HG02852 (cell line): Measurements from ENCODE around the gene ZNF827.
A peak's percentile ranks its signal among the peaks of the same experiment; 100 is the strongest.

Experiments
- ATAC-seq: cut with Tn5 transposase; IDR thresholded peaks from one replicate; pipeline ENCODE4 v1.9.1; 2021; ENCODE audit warnings: mild to moderate bottlenecking, moderate library complexity; ENCODE audit not compliant: unreplicated experiment

Gene ZNF827

DNA sequence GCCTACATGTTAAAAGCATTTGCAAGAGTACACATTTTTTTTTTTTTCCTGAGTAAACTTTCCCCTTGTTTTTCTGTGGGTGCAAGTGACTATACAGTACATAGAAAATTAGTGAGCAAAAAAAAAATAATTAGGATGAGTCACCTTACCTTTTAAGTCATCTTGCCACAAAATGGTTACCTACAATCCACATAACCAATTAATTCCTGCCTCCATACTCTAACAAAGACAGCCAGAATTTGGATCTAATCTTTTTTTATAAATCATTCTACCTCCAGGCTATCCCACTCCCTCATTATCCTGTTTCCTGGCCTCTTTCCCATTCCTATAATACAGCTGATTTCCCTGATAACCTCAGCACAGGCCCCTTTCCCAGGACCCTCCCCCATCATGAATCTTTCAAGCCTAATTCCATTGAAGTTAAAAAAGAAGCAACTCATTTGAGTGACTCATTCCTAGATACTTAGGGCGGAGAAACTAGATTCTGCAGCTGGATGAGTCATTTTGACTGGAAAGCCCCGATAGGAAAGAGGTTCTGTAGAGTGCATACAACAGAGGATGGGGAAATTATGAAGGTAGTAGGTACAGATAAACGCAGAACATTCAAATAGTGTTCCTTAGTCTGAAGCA lies 130.5 kb downstream of the ZNF827 start:
- ATAC-seq: peak; percentile 70

DNA sequence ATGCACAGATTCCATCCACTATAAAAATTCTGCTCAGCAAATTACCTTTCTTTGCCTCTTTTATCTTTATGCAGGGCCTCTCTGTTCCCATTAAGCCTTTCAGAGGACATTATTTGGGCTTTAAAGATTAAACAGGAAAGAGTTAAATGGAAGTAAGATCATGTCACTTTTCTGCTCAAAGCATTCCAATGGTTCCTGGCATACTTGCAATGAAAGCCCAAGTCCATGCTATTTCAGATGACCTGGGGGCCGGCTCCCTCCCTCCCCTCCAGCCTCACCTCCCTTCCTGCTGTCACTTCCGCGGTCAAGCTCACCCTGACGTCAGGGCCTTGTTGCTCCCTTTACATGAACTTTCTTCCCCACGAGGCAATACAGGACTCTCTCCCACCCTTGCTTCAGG lies 133.1 kb downstream of the ZNF827 start:
- ATAC-seq: no peak

DNA sequence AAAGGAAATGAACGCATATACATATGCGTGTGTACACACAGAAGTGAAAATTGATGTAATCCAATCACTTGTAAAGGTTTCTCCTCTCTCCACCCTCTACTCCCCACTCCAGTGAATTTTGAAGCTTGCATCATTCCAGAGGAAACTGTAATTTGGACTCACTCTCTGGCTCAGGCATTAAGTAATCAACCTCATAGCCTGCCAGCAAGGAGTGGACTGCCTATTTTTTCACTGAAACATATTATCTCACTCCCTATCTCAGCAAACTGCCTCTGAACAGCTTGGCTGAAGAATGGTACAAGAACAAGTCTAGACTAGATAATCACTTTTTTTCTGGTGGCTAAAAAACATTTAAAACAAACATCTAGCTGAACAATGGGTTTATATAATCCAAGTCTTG lies 134.5 kb downstream of the ZNF827 start:
- ATAC-seq: no peak

DNA sequence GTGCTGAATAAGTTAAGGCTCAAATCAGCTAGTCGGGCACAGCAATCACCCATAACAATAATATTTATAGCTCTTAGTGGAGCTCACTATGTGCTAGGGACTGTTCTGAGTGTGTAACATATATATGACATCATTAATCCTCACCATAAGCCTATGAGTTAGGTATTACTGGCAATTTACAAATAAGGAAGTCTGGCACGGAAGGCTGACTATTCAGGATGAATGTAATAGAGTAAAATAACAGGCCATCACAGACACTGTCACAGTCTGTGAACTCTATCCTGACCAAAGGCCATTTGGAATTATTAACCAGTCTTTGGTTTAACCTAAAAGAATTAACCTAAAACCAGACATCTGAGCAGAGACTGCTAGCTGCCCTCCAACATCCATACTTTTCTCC lies 139.4 kb downstream of the ZNF827 start:
- no peak for ATAC-seq

DNA sequence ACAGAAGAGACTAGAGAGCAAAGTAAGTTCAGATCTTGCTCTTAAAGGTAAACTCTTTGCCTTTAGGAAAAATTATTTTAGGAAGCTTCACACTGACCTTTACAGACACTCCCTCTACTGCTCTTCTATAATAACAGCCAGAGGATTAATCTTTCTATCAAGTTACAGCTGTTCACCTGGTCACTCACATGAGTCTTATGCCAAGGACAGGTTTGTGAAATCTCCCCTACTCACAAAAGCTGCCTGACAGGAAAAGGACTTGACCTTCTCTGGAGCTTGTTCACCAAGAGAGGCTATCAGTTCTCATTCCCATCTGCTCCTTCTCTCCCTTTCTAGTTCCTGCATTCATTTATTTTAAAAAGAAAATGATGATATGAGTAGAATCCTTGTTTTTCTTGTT lies 141.3 kb downstream of the ZNF827 start:
- no peak for ATAC-seq

DNA sequence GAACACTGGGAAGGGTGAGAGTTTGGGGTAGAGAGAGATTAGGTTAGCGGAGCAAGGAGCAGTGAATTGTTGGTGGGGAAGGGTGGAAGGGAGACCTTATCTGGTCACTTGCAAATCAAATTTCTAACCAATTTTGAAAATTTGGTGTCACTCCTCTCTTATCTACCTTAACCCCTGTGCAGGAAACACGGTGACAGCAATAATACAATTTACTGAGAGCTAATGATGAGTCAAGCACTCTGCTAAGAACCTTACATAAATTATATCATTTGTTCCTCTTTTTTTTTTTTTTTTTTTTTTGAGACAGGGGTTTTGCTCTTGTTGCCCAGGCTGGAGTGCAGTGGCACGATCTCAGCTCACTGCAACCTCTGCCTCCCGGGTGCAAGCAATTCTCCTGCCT lies 142.3 kb downstream of the ZNF827 start:
- ATAC-seq: no peak

DNA sequence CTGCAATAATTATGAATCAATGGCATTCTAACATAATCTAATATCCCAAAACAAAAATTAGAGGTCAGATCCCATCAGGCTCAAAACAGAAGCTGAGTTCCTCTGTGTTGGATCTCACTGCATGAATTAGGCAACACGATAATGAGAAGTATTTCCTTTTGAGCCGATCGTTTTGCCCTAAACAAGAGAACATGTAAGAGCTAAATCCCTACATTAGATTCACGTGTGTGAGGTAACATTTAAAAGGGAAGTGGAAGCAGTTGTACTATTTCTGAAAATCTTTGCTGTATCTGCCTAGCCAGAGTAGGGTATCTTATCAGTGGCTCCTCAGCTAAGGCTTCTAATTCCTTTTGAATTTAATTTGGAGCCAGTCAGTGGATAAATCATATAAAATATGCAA lies 143.1 kb downstream of the ZNF827 start:
- no peak for ATAC-seq

DNA sequence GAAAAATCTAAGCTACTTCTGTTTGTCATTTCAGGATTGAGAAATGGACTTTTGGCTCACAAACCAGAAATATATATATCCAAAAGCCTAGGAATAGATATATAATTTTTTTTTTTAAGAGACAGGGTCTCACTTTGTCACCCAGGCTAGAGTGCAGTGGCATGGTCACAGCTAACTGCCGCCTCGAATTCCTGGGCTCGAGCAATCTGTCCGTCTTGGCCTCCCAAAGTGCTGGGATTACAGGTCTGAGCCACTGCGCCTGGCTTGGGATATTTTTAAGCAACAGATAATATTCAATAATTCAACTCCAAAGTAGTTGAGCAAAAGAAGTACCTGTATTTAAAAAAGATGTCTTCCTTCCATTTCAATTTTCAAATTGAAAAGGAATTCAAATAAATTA lies 146.2 kb downstream of the ZNF827 start:
- ATAC-seq: no peak

DNA sequence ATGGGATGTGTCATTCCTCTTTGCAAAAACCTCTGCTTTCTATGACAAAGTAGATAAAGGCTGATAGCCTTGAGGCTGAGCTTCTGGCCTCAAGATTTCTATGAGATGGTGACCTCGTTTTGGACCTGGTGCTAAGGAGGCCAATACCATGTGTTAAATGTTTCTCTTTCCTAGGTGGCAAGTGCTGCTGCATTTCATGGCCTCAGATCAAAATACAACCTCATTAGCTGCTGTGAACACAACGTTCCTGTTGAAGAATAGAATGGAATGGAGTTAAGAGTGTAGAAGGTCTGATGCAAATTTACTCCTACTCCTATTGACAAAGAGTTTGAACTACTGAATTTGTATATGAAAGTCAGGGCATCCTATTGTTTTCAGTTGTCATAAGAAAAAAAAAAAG lies 146.6 kb downstream of the ZNF827 start:
- ATAC-seq: no peak

DNA sequence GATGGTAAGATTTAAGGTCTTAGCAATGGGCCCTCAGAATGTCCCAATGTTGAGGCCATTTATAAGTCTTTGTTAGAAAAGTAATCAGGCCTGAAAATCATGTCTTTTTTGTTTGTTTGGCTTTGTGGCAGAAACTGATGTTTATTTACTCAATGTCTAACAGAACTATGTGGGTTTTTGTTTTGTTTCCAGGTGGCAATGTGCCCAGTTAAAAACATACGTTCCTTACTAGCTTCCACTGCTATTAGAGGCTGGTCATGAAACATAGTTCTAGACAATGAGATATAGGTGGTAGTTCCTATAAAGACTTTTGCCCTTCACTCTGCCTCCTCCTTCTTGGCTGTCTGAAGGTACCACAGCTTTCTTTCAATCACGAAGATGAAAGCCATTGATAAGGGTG lies 149.9 kb downstream of the ZNF827 start:
- no peak for ATAC-seq

DNA sequence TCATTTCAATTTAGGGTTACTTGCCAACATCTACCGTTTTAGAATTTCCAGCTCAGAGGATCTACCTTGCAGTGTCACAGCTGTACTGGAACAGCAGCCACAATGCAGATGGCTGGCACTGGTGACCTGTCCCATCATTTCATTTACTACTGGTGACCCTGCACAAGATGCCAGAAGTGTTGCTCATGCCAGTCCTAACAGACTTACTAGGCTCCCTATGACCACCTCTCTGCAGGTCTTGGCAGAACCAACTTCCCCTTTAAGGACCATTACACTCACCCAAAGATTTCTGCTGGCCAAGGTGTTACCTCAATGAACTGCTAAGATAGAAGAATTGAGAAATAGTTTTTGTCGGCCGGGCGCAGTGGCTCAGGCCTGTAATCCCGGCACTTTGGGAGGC lies 151.8 kb downstream of the ZNF827 start:
- no peak for ATAC-seq

DNA sequence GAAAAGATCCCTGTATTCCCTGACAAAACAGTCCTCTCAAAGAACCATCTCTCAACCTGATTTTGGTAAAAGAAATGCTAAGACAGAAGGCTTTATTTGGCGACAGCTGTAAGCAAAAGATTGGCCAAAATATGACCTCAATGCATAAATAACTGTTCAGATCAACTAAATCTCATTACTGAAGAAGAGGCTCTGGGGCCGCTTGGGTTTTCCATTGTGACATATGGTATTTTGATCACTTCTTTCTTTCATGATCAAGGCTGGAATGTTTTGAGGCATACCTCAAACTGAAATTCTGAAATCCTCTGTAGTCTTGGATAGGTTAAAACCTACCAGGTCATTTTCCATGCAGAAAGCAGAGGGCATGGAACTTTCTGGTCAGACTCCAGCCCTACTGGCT lies 152.4 kb downstream of the ZNF827 start:
- no peak for ATAC-seq

DNA sequence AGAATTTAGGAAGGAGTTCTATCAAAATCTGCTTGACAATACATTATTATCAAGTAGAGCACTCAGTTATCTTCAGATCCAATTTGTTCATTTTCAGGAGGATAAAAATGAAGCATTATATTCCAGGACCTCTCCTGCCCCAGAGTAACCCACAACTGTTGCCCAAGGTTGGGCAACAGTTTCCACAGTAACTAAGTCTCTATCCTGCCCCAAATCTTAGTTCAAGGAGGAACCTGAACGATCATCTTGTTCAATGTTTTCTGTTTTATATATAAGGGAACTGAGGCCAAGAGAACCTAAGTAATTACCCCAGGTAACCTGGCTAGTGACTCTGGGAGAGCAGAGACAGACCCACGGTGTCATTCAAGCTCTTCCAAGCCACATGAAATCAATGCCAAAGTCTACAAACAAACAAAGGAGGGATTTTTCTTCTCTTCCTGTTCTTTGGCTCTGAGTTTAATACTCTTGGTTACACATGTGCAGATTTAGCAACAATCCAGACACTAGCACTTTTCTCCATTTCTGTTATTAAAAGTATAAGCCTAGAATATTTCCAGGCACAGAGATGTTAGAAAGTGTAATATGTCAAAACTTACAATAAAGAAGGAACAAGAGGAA lies 153.1 kb downstream of the ZNF827 start:
- ATAC-seq: no peak

DNA sequence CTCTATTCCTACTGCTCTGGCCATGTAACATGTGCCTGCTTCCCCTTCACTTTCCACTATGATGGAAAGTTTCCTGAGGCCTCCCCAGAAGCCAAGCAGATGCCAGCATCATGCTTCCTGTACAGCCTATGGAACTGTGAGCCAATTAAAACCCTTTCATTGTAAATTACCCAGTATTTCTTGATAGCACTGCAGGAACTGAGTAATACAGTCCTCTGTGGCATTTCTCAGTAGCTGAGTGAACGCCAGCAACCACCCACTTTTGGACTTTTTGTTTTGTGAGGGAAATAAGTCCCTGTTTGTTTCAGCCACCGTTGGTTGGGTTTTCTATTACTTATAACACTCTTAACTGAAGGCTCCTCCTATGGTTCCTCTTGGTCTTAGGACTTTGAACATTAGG lies 154.6 kb downstream of the ZNF827 start:
- no peak for ATAC-seq

DNA sequence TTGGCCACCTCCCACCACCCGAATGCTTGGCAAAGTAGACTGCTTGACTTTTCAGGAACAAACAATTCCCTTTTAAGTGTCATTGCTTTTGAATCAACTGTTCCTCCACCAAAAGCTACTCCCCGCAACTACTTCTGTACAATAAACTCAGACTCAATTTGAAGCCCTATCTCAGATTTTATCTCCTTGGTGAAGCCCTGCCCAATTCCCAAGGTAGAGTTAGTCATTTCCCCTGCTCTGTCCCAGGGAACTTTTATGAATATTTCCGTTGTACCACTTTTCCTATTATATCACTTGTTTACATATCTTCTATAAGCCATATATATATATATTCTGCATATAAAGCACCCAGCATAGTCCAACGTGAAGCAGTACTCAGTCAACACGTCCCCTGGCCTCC lies 155.9 kb downstream of the ZNF827 start:
- ATAC-seq: no peak

DNA sequence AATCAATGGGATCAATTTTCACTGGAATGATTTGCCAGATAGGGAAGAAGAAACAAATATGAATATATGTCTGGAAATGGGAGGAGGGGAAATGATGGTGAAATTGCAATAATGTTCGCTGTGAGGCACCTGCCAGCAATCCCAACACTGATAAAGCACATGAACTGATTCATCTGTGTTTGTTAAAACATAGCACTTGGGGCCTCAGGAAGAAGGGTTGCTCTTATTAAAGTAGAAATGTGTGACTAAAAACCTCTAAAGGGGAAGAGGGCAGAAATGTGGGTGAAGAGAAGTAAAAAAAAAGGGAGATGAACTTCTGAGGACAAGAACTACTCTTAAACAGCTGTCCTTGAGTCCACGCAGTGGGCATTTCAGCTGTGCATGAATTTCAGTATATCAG lies 157.3 kb downstream of the ZNF827 start:
- ATAC-seq: no peak

DNA sequence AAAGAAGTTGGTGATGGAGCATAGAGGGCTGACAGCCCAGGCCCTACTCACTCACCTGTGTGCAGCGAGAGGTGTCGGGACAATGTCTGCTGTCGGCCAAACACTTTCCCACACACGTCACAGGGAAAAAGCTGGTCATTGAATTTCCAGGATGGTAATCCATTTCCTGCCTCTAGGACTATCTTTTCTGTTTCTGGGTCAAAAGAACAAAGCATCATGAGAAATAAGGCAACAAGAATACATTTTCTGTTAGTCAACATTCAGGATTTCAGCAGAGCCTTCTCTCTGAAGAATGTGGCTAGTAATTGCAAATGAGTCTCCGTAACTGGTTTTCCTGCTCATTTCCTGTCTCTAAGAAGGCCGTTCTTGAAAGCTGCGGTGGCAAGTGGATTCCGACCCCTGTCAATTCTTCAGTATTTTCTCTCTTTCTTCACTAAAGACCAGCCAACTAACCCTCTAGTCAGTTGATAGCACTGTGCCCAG lies 159.3 kb downstream of the ZNF827 start:
- no peak for ATAC-seq

DNA sequence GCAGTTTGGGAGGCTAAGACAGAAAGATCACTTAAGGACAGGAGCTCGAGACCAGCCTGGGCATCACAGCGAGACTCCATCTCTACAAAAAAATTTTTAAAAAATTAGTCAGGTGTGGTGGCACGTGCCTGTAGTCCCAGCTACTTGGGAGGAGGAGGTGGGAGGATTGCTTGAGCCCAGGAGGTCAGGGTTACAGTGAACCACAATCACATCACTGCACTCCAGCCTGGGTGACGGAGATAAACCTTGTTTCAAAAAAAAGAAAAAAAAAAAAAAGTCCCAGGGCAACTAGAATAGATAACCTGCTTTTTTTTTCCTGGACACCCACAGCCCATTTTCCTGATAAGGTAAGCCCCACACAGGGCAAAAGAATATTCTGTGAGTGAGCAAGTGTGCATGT lies 162.4 kb downstream of the ZNF827 start:
- no peak for ATAC-seq

DNA sequence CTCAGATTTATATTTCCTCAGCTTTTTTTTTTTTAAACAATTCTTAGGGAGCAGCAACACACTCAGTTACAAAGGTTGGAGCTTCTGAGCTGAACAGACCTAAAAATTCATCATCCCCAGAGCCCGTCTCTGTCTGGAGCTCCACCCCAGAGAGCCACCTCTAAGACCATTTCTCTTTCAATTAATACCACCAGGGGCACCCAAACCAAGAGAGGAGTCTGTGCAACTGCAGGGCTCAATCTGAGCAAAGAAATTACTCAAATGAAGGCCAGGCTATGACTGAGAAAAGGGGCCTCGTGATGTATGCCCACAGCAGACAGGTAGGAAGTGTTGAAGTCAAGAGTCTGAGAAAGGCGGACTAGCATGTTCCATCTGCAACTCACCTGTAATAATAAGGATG lies 163.2 kb downstream of the ZNF827 start:
- ATAC-seq: no peak

DNA sequence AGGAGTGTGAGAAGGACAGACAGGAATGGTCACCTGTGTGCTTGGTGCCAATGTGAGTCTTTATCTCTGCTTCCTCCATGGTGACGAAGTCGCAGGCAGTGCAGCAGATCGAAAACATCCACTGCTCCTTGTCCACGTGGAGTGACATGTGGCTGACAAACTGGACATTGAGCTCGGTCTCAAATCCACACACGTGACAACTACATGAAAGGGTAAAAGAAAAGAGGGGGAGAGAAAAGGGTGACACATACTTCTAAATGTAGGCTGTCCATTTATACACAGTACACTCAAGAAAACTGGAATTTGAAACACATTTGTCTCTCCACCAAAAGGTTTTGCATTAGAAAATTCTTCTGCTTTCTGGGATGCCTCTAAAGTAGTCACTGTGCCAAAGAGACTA lies 164.2 kb downstream of the ZNF827 start:
- no peak for ATAC-seq

DNA sequence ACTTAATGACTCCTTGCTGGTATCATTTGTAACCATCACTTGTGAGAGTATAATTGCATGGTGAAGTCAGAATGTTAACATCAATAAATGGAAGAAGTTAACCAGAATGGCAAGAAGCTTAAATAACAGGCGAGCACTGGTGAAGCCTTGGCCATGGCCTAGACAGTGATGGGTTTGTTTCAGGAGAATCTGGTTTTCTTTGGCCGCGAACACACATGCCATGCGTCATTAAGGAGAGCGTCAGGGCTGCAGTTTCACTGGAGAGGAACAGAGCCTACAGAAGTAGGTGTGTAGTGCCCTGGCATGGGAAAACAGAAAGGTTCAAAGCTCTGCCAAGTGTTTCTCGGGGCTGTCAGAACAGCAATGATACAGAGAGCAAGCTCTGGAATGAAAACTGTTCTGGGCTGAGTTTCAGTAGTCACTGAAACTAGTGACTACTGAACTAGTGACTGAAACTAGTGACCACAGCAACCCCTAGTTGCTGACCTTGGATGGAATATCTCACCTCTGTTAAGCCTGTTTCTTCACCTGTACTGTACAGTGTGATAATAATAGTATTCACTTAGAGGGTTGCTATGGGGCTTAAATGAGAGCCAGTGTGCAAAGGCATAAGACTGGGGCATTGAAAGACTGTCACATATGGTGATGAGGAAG lies 164.9 kb downstream of the ZNF827 start:
- ATAC-seq: peak; percentile 92

DNA sequence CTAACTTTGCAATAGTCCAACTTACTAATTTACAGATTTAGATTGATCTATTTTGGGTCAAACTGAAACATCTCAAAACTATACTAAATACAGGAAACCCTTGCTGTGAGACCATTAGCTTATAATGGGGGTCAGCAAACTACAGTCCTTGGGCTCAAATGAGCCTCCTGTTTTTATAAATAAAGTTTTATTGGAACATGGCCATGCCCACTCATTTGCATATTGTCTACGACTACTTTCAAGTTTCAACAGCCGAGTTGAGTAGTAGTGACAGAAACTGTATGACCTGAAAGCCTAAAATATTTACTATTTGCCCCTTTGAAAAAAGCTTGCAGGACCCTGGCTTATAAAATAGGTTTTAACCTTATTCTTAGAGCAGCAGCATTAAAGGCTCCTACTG lies 166.3 kb downstream of the ZNF827 start:
- ATAC-seq: no peak

DNA sequence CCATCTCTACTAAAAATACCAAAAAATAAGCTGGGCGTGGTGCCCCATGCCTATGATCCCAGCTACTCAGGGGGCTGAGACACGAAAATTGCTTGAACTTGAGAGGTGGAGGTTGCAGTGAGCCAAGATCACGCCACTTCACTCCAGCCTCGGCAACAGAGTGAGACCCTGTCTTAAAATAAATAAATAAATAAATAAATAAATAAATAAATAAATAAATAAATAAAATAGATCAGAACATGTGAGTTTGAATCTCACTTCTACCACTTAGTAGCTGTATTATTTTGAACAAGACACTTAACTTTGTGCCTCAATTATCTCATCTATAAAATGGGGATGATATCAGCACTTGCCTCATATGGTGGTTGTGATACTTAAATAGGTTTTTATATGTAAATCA lies 168.5 kb downstream of the ZNF827 start:
- no peak for ATAC-seq
